NCI-H510A (cell line): Measurements from ENCODE around the gene GPATCH1.

Experiments
- DNase-seq: peaks from one replicate; lab custom pipeline; 2025; lab: John Stamatoyannopoulos, UW

Gene GPATCH1

DNA sequence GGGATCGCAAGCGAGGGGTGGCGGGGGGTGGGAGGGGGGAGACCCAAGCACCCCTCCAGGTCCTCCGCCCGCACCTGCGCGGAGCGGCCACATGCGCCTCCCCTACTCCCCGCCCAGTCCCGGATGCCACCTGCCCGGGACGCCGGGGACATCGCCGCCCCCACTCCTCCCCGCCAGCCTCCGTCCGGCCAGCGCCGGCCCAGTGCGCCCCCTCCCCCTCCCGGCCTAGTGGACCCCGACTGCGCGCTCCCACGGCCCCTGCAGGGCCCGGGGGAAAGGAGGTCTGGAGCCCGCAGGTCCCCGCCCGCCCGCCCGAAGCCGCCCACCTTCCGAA lies 16.6 kb upstream of the GPATCH1 start:
- peak; percentile 41 for DNase-seq

DNA sequence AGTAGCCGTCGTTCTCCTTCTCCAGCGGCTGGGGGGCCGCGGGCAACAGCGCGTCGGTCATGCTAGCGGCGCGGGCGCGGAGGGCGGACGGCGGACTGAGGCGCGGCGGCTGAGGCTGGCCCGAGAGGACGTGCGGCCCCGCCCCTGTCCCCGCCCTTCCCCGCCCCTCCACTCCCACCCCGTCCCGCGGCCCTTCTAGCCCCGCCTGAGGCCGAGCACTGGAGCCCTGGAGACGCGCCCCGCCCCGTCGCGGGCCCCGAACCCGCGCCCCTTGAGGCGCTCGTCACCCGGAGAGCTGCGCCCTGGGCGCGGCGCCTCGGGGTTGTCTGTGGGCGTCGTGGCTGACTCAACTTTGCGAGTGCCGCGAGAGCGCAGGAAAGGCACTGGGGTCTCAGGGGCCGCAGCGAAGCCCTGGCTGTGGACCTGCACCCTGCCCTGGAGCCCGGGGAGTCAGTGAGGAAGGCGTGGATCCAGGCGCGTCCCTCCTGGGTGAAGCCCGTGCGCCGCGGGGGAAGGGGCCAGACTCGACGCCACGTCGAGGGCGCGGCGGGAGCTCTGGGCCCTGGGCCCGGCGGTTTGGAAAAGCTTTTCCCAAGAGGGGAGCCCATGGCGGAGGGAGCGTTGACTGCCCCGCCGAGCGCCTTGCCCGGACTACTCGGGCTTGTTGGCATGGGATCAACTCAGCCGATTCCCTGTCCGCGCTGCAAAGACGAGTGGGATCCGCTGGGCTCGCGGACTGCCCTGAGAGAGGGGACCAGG lies 16.0 kb upstream of the GPATCH1 start, which contains the start of gene RHPN2:
Gene RHPN2 (minus strand): TSS at position 97 of the 759 bp plus-strand sequence. CDS start 36 bp downstream, at position 61.
- DNase-seq: peak; percentile 60

DNA sequence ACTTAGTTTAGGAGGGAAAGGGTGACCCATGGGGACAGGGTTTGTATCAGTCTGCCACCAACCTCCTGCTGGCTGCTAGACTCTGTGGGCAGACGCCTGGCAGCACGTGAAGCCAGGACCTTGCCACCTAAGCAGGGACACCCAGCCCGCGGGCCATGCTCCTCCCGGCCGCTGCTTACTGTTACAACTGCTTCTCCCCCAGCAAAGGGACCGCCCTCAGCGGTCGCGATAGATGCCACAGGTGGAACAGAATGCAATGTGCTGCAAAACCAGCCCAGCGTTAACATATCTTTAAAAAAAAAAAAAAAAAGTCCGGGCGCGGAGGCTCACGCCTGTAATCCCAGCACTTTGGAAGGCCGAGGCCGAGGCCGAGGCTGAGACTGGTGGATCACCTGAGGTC lies 14.4 kb upstream of the GPATCH1 start:
- DNase-seq: no peak

DNA sequence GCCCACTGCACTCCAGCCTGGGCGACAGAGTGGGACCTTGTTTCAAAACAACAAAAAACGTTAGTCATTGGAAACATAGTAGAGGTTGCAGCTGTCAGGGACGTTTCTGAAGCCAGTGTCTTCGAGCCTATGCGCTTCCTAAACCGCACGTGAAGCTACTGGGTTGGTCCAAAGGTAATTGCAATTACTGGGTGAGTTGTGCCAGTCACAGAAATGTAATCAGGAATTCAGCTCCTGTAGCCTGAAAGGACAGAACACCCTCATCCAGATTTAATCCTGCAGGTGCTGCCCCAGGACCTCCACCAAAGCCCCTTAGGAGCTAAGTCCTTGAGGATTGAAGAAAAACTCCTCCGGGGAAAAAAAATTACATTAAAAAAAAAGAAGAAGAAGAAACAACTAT lies 13.9 kb upstream of the GPATCH1 start:
- DNase-seq: no peak

DNA sequence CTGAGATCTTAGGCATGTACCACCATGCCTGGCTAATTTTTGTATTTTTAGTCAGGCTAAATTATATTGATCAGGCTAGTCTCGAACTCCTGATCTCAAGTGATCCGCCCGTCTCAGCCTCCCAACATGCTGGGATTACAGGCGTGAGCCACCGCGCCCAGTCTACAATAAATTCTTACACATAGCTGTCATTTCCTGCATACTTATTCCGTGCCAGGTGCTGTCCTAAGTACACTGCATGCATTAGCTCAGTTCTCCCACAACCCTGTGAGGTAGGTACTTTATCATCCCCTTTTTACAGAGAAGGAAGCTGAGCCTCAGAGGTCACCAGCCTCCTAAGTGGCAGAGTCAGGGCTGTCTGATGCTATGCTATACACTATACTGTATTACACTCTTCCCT lies 9.1 kb upstream of the GPATCH1 start:
- DNase-seq: no peak

DNA sequence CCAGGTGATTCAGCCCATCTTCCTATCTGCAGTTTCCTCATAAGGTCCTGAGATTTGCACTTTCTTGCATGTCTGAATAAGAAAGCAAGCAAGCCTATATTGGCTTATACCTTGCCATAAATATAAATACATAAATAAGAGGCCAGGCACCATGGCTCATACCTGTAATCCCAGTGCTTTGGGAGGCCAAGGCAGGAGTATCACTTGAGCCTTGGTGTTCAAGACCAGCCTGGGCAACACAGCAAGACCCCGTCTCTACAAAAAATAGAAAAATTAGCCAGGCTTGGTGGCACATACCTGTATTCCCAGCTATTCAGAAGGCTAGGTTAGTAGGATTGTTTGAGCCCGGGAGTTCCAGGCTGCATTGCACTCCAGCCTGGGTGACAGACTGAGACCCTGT lies 5.5 kb upstream of the GPATCH1 start:
- no peak for DNase-seq

DNA sequence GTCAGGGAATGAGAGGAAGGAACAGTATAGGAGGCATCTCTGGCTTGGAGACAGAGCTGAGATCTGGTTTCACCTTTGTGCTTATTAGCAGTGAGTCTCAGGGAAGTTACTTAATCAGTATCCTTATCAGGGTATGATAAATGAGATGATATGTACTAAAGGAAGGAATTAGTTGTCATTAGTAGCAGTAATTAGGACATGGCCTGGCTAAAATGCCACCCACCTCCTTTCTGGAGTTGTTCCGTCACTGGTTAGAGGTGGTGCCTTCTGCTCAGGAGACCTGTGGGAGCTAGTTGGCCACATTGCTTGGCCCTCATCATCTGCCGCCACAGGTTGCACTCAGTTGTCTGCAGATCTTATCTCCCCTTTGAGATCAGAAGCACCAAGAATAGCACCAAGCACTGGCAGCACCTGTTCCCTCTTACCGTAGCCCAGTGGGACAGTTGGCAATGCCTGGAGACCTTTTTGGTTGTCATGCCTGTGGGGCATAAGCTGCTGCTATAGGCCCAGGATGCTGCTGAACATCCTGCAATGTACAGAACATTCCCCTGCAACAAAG lies 4.7 kb downstream of the GPATCH1 start:
- DNase-seq: no peak

DNA sequence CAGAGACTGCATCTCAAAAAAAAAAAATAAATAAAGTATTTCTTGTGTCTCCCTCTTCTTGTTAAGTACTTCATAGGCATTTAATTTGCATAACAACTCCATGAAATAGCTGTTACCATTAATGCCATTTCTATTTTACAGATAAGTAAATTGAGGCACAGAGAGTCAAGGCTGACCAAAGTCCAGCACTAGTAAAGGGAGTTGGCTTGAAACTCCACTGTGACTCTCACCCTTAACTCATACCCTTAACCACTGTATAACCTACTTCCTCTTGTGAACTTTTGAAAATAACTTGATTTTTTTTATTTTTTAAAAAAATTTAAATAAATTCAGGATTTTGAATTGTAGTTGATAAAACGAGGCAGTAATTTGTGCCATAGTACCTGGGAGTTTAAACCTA lies 6.0 kb downstream of the GPATCH1 start:
- no peak for DNase-seq

DNA sequence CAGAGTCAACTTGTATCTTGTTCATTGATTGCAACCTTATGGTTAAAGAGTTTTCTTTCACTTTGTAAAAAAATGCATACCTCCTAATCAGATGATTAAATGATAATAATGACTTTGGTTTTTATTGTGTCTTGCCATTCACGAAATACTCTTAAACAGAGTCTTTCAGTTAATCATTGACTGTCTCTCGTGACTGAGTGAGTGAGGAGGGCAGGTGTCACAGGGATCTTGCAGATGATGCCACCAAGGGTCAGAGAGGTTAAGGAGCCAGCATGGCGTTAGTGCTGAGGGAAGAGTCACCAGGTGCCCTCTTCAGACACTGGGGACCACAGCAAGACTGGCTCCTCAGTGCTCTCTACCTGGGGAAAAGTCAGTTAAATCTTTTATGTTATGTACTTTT lies 8.0 kb downstream of the GPATCH1 start:
- DNase-seq: no peak

DNA sequence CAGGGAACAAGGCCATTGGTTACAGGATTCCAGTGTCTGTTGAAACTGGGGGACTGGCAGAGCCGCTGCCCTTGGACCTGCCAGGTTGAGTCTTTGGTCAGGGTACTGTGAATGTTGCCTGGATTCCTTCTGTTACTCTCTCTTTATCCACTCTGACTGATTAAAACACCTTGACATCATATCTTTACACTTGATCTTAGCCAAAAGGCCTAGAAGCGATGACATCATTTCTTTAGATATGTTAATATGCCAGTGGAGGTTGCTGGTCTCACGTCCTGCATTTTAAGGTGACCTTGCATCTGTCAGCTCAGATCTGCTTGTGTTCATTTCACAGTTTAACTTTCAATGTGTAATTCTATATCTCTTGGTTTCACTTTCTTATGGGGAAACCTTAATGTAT lies 9.2 kb downstream of the GPATCH1 start:
- DNase-seq: no peak

DNA sequence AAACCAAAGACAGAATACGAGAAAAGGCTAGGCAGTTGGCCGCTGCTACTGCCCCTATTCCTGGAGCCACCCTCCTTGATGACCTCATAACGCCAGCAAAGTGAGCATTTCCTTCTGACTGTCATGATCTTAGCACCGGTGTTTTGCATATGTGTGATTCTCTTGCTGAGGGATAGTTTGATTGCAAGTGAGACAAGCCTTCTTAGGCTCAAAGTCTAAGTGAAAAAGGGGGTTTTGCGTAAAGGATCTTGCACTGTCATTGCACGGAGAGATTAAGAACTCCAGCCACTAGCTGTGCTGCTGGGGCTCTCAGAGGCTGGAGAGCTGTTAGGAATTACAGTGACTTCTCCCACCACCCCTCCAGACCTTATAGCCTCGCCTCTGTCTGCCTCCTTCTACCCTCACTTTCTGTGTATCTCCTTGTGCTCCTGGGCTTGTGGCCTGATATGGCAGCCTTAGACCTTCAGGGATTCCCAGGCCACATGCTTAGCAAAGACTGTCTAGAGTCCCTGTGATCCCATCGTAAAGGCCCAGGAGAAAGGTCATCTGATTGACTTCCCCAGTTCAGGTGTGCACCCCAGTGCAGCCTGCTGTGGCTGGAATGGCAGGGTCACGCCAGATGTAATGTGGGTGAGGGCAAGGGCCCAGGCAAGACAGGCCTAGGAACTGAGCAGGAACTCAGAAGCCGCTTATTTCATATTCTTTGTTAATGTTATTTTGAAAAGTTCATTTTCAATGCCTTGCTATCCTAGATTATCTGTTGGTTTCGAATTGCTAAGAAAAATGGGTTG lies 12.6 kb downstream of the GPATCH1 start:
- DNase-seq: no peak

DNA sequence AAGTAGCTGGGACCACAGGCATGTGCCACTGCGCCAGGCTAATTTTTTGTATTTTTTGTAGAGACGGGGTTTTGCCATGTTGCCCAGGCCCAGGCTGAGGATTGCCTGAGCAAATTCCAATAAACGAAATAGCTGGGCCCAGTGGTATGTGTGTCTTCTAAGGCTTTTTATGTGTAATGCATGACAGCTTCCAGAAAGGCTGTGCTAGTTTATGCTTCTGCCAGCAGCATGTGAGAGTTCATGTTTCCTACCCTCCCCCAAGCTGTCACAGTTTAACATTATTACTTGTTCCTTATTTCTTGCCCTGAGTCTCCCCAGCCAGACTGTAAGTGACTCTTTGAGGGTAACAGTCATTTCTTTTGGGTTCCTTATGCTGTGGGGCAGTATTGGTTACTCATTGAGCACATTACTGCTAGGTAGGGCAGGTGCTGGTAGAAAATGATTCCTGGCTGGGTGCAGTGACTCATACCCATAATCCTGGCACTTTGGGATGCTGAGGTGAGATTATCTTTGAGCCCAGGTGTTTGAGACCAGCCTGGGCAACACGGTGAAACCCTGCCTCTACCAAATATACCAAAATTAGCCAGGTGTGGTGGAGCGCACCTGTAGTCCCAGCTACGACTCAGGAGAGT lies 13.6 kb downstream of the GPATCH1 start:
- DNase-seq: no peak

DNA sequence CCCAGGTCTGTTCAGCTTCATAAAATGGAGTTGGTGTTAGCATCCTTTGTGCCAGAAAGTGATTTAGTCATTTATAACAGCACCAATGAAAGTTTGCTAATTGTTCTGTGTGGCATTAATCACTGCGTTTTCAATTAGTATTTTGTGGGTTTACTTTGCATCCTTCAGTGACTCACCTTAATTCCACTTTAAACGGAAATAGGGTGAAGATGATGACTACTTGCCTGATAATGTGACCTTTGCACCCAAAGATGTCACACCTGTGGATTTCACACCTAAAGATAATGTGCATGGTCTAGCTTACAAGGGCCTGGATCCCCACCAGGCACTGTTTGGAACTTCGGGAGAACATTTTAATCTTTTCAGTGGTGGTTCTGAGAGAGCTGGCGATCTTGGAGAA lies 15.0 kb downstream of the GPATCH1 start:
- no peak for DNase-seq

DNA sequence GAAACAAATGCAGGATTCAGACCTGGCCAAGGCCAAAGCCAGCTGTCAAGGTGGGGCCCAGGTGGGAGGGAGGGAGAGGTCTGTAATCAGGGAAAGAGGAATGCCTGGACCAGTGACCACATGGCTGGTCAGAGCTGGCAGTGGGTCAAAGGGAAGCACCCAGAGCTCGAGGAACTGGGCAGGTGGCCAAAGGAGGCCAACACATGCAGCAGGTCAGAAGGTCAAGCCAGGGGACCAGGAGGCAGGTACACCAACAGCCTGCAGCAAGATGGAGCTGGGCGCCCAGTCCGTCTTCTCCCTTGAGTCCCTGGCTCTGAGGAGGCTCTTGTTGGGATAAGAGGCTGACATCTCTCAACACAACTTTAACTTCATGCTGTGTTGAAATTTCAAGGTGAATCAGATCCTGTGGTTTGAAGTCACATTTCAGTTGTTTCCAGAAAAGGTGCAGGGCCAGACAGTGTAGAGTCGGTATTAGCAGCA lies 17.1 kb downstream of the GPATCH1 start:
- no peak for DNase-seq

DNA sequence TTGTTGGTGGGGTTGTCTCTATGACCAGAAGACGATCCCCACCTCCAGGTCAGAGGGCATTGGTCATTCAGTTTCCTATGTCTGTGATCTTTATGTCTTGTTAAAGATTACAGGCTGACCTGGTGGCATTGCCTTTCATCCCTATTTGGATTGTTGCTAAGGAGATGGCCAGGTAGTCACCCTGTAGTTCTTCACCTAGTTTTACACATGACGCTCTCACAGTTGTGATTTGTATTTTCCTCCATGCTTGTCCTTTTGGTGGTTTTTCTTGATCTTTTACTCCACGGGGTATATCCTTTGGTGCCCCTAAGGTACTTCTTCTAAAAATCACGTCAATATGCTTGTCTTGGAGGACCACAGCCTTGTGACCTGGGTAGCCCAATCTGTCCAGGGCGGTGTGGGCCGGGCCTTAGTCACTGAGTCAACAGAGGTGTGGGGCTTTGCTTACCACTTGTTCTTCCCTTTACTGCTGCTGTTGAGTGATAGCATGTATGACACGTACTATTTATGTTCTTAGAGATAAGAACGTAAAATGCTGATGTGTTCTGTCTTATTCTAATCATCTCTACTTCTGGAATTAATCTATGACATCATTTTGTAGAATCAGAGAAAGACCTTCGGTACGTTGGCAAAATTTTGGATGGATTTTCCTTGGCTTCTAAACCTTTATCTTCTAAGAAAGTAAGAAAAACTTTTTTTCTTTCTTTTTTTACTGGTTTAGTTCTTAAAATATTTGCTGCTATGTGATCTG lies 20.1 kb downstream of the GPATCH1 start:
- DNase-seq: no peak

DNA sequence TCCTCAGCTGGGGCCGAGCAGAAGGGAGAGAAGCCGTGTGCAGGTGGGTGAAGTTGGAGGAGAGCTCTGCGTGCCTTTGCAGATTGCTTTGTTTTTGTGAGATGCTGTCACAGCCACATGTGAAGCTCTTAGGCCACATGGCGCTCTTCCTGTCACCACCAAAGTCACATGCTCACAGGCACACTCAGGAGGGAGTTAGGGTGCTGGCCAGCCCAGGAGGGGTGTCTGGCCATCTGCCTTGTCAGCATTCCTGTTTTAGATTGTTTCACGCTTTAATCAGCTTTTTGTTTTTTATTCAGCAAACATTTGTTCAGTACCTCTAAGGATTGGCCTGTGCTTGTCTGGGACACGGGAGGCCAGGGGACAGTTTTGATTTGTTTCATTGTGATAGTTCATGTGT lies 21.9 kb downstream of the GPATCH1 start:
- no peak for DNase-seq

DNA sequence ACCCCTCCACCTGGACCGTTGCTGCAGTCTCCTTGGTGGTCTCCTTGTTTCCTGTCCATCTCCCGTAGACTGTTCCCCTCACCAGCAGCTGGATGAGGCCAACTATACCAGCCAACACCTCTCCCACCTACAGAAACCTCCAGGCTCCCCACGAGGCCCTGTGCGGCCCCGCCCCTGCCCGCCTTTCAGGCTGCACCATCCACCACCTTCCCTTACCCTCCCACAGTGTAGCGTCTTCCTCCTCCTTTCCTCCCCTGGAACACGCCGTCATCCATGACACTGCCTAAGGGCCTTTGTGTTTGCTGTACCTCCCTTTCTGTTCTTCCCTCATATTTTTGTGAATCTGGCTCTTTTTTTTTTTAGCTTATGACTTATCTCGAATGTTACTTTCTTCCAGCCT lies 27.2 kb downstream of the GPATCH1 start:
- no peak for DNase-seq

DNA sequence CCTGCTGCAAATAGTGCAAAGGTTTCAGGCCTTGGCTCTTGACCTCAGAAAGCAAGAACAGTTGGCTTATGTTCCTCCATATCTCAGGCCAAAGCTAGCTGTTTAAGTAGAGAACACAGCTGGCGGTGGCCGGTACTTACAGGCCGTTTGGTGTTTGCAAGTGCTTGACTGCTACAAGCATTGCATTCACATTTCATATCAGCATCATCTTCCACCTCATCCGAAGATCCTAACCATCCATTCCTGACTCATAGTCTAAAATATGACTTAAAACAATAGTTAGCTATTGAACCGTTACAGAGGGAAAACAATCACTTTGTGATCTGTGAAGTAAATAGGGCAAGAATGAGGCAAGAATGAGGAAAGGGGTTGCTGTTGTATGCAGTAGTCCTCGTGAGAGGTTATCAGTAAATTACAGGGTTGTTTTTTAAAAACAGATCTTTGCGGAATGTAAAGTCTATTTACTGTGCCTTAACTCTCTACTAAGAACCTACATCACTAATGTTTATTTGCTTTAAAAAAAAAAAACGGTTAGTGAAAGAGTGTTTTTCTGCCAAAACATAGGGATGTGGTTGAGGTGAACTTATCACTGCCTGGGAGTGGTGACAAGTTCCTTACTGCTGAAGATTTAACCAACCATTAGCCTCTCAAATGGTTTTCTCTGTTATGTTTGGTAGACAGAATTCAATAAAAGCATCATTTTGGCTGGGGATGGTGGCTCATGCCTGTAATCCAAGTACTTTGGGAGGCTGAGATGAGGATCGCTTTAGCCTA lies 29.3 kb downstream of the GPATCH1 start:
- DNase-seq: no peak

DNA sequence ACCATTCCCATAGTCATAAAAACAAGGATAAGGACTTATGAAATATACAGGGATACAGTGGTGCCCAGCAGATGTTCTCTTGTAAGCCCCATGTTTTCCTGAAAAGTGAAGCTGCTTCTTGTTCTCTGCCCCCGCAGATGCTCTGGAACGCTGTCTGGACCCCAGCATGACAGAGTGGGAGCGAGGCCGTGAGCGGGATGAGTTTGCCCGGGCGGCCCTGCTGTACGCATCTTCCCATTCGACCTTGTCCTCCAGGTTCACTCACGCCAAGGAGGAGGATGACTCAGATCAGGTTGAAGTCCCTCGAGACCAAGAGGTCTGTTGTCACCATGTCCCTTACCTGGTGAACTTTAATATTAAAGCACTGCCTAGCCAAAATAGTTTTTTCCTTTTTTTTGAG lies 30.6 kb downstream of the GPATCH1 start:
- no peak for DNase-seq

DNA sequence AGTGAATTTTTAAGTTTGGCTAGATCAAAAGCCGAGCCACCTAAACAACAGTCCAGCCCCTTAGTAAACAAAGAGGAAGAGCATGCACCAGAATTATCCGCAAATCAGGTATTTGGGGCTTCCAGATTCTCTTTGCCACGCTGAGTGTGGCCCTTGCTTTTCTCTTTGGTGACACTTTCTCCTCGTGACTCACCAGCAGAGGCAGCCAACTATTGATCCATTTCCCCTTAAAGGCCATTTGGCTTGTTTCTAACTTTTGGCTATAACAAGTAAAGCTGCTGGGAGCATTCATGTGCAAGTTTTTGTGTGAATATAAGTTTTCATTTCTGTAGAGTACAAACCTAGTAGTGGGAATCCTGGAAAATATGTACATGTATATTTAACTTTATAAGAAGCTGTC lies 33.3 kb downstream of the GPATCH1 start:
- no peak for DNase-seq

DNA sequence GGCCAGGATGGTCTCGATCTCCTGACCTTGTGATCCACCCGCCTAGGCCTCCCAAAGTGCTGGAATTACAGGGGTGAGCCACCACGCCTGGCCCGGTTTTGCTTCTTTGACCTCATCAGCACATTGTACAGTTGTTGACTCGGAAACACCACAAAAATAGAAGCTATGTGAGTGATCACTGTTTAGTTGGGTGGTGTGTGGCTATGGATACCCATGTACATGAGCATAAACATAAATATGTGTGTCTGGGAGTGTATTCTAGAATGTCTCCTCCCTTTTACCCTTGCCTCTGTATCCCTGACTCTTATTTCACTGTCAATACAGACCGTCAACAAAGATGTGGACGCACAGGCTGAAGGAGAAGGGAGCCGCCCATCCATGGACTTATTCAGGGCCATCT lies 36.5 kb downstream of the GPATCH1 start:
- no peak for DNase-seq
